HG03060 (cell line): Measurements from ENCODE around the gene FHAD1.

ENCODE experiments used
- ATAC-seq: cut with Tn5 transposase; IDR thresholded peaks from one replicate; pipeline ENCODE4 v1.9.1; 2021; ENCODE audit warnings: low read depth, moderate number of reproducible peaks; ENCODE audit not compliant: unreplicated experiment

FHAD1 gene

GRCh38 chr1:15323989-15324868 is 77.2 kb downstream of the FHAD1 start:
- no peak for ATAC-seq

- no peak for ATAC-seq
Observed at GRCh38 chr1:15324869-15325335, 77.9 kb downstream of the FHAD1 start.

GRCh38 chr1:15325375-15326085 is 78.5 kb downstream of the FHAD1 start:
- no peak for ATAC-seq

GRCh38 chr1:15326691-15327588 is 79.9 kb downstream of the FHAD1 start:
- no peak for ATAC-seq

GRCh38 chr1:15328351-15329103 is 81.5 kb downstream of the FHAD1 start:
- ATAC-seq, result no peak

GRCh38 chr1:15329104-15329820 is 82.2 kb downstream of the FHAD1 start:
- ATAC-seq, result no peak

- ATAC-seq, result no peak
Observed at GRCh38 chr1:15330028-15330427, 83.0 kb downstream of the FHAD1 start.

GRCh38 chr1:15331180-15331579 is 84.2 kb downstream of the FHAD1 start:
- no peak for ATAC-seq

GRCh38 chr1:15331734-15332133 is 84.7 kb downstream of the FHAD1 start:
- no peak for ATAC-seq

GRCh38 chr1:15332525-15332924 is 85.5 kb downstream of the FHAD1 start:
- no peak for ATAC-seq

GRCh38 chr1:15332952-15333715 is 86.1 kb downstream of the FHAD1 start:
- ATAC-seq, result no peak

GRCh38 chr1:15334995-15335394 is 88.0 kb downstream of the FHAD1 start:
- ATAC-seq, result no peak

- no peak for ATAC-seq
Observed at GRCh38 chr1:15336866-15337265, 89.8 kb downstream of the FHAD1 start.

- no peak for ATAC-seq
Observed at GRCh38 chr1:15337656-15338402, 90.8 kb downstream of the FHAD1 start.

- ATAC-seq, result no peak
Observed at GRCh38 chr1:15339570-15339969, 92.5 kb downstream of the FHAD1 start.

GRCh38 chr1:15341228-15341627 is 94.2 kb downstream of the FHAD1 start:
- ATAC-seq, result no peak

- no peak for ATAC-seq
Observed at GRCh38 chr1:15341634-15342407, 94.8 kb downstream of the FHAD1 start.
